Tibial nerve (tissue), 4 donors: Measurements from ENCODE around the gene RCAN1. TPM values are rescaled to one million over a fixed set of nuclear protein-coding genes. Genes with fewer than 3 reads are reported as not detected.

ENCODE experiments used
- DNase-seq, 2 donors: peaks; one replicate each; pipeline ENCODE4 v3.0.0-alpha.2; 2019; ENCODE audit warnings: low spot score in 2 of 2
- H3K27ac ChIP-seq, 4 donors: fragments of 200-600 bp; sonication (generic) in 3 of 4; one replicate each; pipeline ENCODE4 v1.5.1; 2017 to 2019; ENCODE audit warnings: mild to moderate bottlenecking in 1 of 4
- H3K27me3 ChIP-seq, 2 donors: fragments of 200-600 bp; sonication (generic) in 1 of 2; one replicate each; pipeline versions ENCODE4 v1.5.1 to v1.6.0; 2017 to 2019
- H3K36me3 ChIP-seq, 3 donors: fragments of 200-600 bp; sonication (generic); one replicate each; pipeline ENCODE4 v1.5.1; 2018 to 2019
- H3K4me1 ChIP-seq, 4 donors: fragments of 200-600 bp; sonication (generic) in 3 of 4; one replicate each; pipeline ENCODE4 v1.5.1; 2017 to 2019
- H3K4me3 ChIP-seq, 4 donors: fragments of 200-600 bp; sonication (generic) in 3 of 4; one replicate each; pipeline ENCODE4 v1.5.1; 2017 to 2019; ENCODE audit warnings: mild to moderate bottlenecking in 1 of 4, moderate library complexity in 1 of 4
- H3K9me3 ChIP-seq, 4 donors: fragments of 200-600 bp; sonication (generic) in 3 of 4; one replicate each; pipeline ENCODE4 v1.5.1; 2017 to 2019
- CTCF ChIP-seq, 5 experiments: fragments of 200-600 bp in 3 of 5; fragments of 450-650 bp in 2 of 5; sonication (generic) in 3 of 5; IDR thresholded peaks; one replicate each; pipeline ENCODE4 v1.5.1; 2016 to 2019; ENCODE audit warnings: antibody characterized with exemption in 5 of 5, mild to moderate bottlenecking in 3 of 5, moderate library complexity in 2 of 5
- EP300 ChIP-seq, 2 donors: sonication (generic); formaldehyde crosslinking; IDR thresholded peaks; one replicate each; pipeline ENCODE4 v1.6.1; 2017; ENCODE audit warnings: antibody characterized with exemption in 2 of 2, mild to moderate bottlenecking in 1 of 2
- POLR2A ChIP-seq, 2 donors: fragments of 450-650 bp; IDR thresholded peaks; one replicate each; pipeline ENCODE4 v1.6.1; 2017; ENCODE audit warnings: antibody characterized with exemption in 2 of 2, mild to moderate bottlenecking in 2 of 2, moderate library complexity in 2 of 2
- WGBS, 2 donors: methylation state at CpG; one replicate each; pipeline ENCODE4 v1.1.5; 2018; 5-methylcytosine and 5-hydroxymethylcytosine counted together
- total RNA-seq, 4 donors: library from RNA; depleted of rRNA; stranded (reverse); fragments of >200 nt; gene quantifications; one replicate each; pipeline ENCODE4 v1.1.0, GENCODE V29; 2016

The RCAN1 gene
- total RNA-seq, 4 donors from 2014 or later = 51.8 to 71.2 (median 66.7) TPM

GRCh38 chr21:34579411-34579810 lies 35.5 kb downstream of the RCAN1 start:
- WGBS, 2 donors = 87 to 91% methylated on average over 1 of the region's 1 CpG

GRCh38 chr21:34576041-34576511 lies 38.8 kb downstream of the RCAN1 start:
- no peak overlapping the region for H3K27ac ChIP-seq
- TF ChIP-seq POLR2A (IDR thresholded peaks at IDR 0.05) (no peak), EP300 (IDR thresholded peaks at IDR 0.05) (no peak), CTCF (IDR thresholded peaks at IDR 0.05) (no peak)

More at GRCh38 chr21:34579411-34579810, 35.5 kb downstream of the RCAN1 start:
- H3K9me3 ChIP-seq = no peaks in the 10 kb centered on the region
- H3K4me3 ChIP-seq = no peak overlapping the region
- no peak for TF ChIP-seq EP300 (IDR thresholded peaks at IDR 0.05)
- TF ChIP-seq POLR2A (IDR thresholded peaks at IDR 0.05) = no peak
- no peak for TF ChIP-seq CTCF (IDR thresholded peaks at IDR 0.05)
- no peaks in the 10 kb centered on the region for H3K27me3 ChIP-seq
- peaks cover 0 to 40% (median 4%) of the 10 kb centered on the region in 4 donors for H3K4me1 ChIP-seq
- no peaks in the 10 kb centered on the region for H3K36me3 ChIP-seq
- no peak overlapping the region for H3K27ac ChIP-seq
- DNase-seq = no peak

GRCh38 chr21:34574601-34575529 lies 40.0 kb downstream of the RCAN1 start:
- H3K27ac ChIP-seq = no peak overlapping the region
- no peaks in the 10 kb centered on the region for H3K9me3 ChIP-seq
- H3K4me3 ChIP-seq = no peak overlapping the region
- DNase-seq = no peak
- peaks cover 0 to 20% (median 3%) of the 10 kb centered on the region in 4 donors for H3K4me1 ChIP-seq
- no peaks in the 10 kb centered on the region for H3K36me3 ChIP-seq
- TF ChIP-seq POLR2A (IDR thresholded peaks at IDR 0.05) = no peak
- TF ChIP-seq CTCF (IDR thresholded peaks at IDR 0.05) = no peak
- TF ChIP-seq EP300 (IDR thresholded peaks at IDR 0.05) = no peak
- 94 to 96% methylated on average over 24 of the region's 24 CpGs for WGBS, 2 donors
- no peaks in the 10 kb centered on the region for H3K27me3 ChIP-seq

More at GRCh38 chr21:34576041-34576511, 38.8 kb downstream of the RCAN1 start:
- Histone ChIP-seq H3K4me1 (peaks cover 0 to 27% (median 3%) of the 10 kb centered on the region in 4 donors), H3K27me3 (no peaks in the 10 kb centered on the region), H3K36me3 (no peaks in the 10 kb centered on the region), H3K4me3 (no peak overlapping the region), H3K9me3 (no peaks in the 10 kb centered on the region)
- WGBS, 2 donors = 49% methylated on average over 5 of the region's 5 CpGs
- DNase-seq = no peak

GRCh38 chr21:34571994-34572393 lies 42.9 kb downstream of the RCAN1 start:
- Histone ChIP-seq H3K27ac (peak overlapping the region in 1 of 4 donors; percentile 2), H3K4me3 (no peak overlapping the region), H3K9me3 (no peaks in the 10 kb centered on the region), H3K4me1 (peaks cover 0 to 20% (median 3%) of the 10 kb centered on the region in 4 donors), H3K27me3 (no peaks in the 10 kb centered on the region), H3K36me3 (no peaks in the 10 kb centered on the region)
- DNase-seq = no peak
- 78 to 86% methylated on average over 7 of the region's 7 CpGs for WGBS, 2 donors
- TF ChIP-seq POLR2A (IDR thresholded peaks at IDR 0.05) = no peak
- TF ChIP-seq CTCF (IDR thresholded peaks at IDR 0.05) = no peak
- TF ChIP-seq EP300 (IDR thresholded peaks at IDR 0.05) = no peak

GRCh38 chr21:34570313-34570712 lies 44.6 kb downstream of the RCAN1 start:
- Histone ChIP-seq H3K27me3 (no peaks in the 10 kb centered on the region), H3K4me3 (no peak overlapping the region), H3K27ac (no peak overlapping the region), H3K9me3 (no peaks in the 10 kb centered on the region), H3K4me1 (peaks cover 0 to 8% (median 0%) of the 10 kb centered on the region in 4 donors), H3K36me3 (peaks cover 0 to 13% (median 0%) of the 10 kb centered on the region in 3 donors)
- no peak for DNase-seq
- TF ChIP-seq CTCF (IDR thresholded peaks at IDR 0.05) (no peak), EP300 (IDR thresholded peaks at IDR 0.05) (peak in 1 of 2 donors; percentile 17)
- whole genome bisulfite sequencing, 2 donors = 82 to 88% methylated on average over 3 of the region's 3 CpGs
